ENCODE data around the gene PARD3. TPM values are rescaled to one million over a fixed set of nuclear protein-coding genes. Genes with fewer than 3 reads are reported as not detected.

Gene PARD3
- total RNA-seq, 2 donors from 2014 or later: 36.1 to 48.5 TPM

- DNase-seq (no peak), ATAC-seq (no peak)
- TF ChIP-seq CTCF (IDR thresholded peaks at IDR 0.05): no peak
- no peak for TF ChIP-seq POLR2A (IDR thresholded peaks at IDR 0.05)
- H3K36me3 ChIP-seq (replicated peaks in 1 of 2; ENCODE audit: insufficient read depth in 1 of 2, low read depth in 2 of 2): no peaks in the 10 kb centered on the region
- WGBS, 2 donors: 91 to 96% methylated on average over 3 of the region's 3 CpGs
- intact Hi-C loops (cut with DNase I): no loop called here
- H3K9me3 ChIP-seq: no peaks in the 10 kb centered on the region
- no peak overlapping the region for H3K27ac ChIP-seq
- H3K4me1 ChIP-seq: no peaks in the 10 kb centered on the region
- no peak overlapping the region for H3K4me3 ChIP-seq
- no peaks in the 10 kb centered on the region for H3K27me3 ChIP-seq
These were observed 645.4 kb downstream of the PARD3 start for GRCh38 chr10:34169677-34170076.

- no peak for ATAC-seq
- Histone ChIP-seq H3K4me1 (no peaks in the 10 kb centered on the region), H3K9me3 (no peaks in the 10 kb centered on the region), H3K27ac (no peak overlapping the region), H3K36me3 (replicated peaks in 1 of 2; ENCODE audit: insufficient read depth in 1 of 2, low read depth in 2 of 2) (no peaks in the 10 kb centered on the region), H3K27me3 (no peaks in the 10 kb centered on the region), H3K4me3 (no peak overlapping the region)
- intact Hi-C loops (cut with DNase I): no loop called here
- no peak for DNase-seq
- TF ChIP-seq CTCF (IDR thresholded peaks at IDR 0.05): no peak
- no peak for TF ChIP-seq POLR2A (IDR thresholded peaks at IDR 0.05)
- WGBS, 2 donors: 72 to 74% methylated on average over 3 of the region's 3 CpGs
These were observed 646.0 kb downstream of the PARD3 start for GRCh38 chr10:34169131-34169530.

- Histone ChIP-seq H3K9me3 (no peaks in the 10 kb centered on the region), H3K4me3 (no peak overlapping the region), H3K27me3 (no peaks in the 10 kb centered on the region), H3K36me3 (replicated peaks in 1 of 2; ENCODE audit: insufficient read depth in 1 of 2, low read depth in 2 of 2) (no peaks in the 10 kb centered on the region), H3K27ac (no peak overlapping the region), H3K4me1 (no peaks in the 10 kb centered on the region)
- no peak for DNase-seq
- WGBS, 2 donors: 88 to 94% methylated on average over 4 of the region's 4 CpGs
- intact Hi-C loops (cut with DNase I): no loop called here
- no peak for ATAC-seq
- no peak for TF ChIP-seq POLR2A (IDR thresholded peaks at IDR 0.05)
- TF ChIP-seq CTCF (IDR thresholded peaks at IDR 0.05): no peak
These were observed 646.7 kb downstream of the PARD3 start for GRCh38 chr10:34168439-34168838.

- no peaks in the 10 kb centered on the region for H3K4me1 ChIP-seq
- H3K9me3 ChIP-seq: no peaks in the 10 kb centered on the region
- TF ChIP-seq POLR2A (IDR thresholded peaks at IDR 0.05) (no peak), CTCF (IDR thresholded peaks at IDR 0.05) (no peak)
- no peak for DNase-seq
- H3K36me3 ChIP-seq (replicated peaks in 1 of 2; ENCODE audit: insufficient read depth in 1 of 2, low read depth in 2 of 2): no peaks in the 10 kb centered on the region
- no peak overlapping the region for H3K4me3 ChIP-seq
- H3K27me3 ChIP-seq: no peaks in the 10 kb centered on the region
- 88 to 89% methylated on average over 6 of the region's 6 CpGs for WGBS, 2 donors
- ATAC-seq: no peak
- intact Hi-C loops (cut with DNase I): no loop called here
- H3K27ac ChIP-seq: no peak overlapping the region
These were observed 648.3 kb downstream of the PARD3 start for GRCh38 chr10:34166823-34167222.

GRCh38 chr10:34166354-34166753, 648.7 kb downstream of the PARD3 start:
- H3K27ac ChIP-seq: no peak overlapping the region
- H3K27me3 ChIP-seq: no peaks in the 10 kb centered on the region
- no peaks in the 10 kb centered on the region for H3K4me1 ChIP-seq
- no peaks in the 10 kb centered on the region for H3K9me3 ChIP-seq
- no peak overlapping the region for H3K4me3 ChIP-seq
- WGBS, 2 donors: 84 to 100% methylated on average over 5 of the region's 5 CpGs
- H3K36me3 ChIP-seq (replicated peaks in 1 of 2; ENCODE audit: insufficient read depth in 1 of 2, low read depth in 2 of 2): no peaks in the 10 kb centered on the region
- intact Hi-C loops (cut with DNase I): no loop called here
- ATAC-seq (no peak), DNase-seq (no peak)
- TF ChIP-seq CTCF (IDR thresholded peaks at IDR 0.05): no peak
- no peak for TF ChIP-seq POLR2A (IDR thresholded peaks at IDR 0.05)
